Hematopoietic multipotent progenitor cell treated with erythropoietin and hydrocortisone succinate and interleukin-3 and kit ligand, for 6 days (in vitro differentiated cells): Measurements from ENCODE around the gene RGS1.
A peak's percentile ranks its signal among the peaks of the same experiment; 100 is the strongest.

ENCODE experiments used
- DNase-seq: peaks from one replicate; pipeline ENCODE4 v3.0.0-alpha.2; 2015

Gene RGS1

GRCh38 chr1:192584866-192585265, 9.3 kb downstream of the RGS1 start:
- no peak for DNase-seq

- DNase-seq, result no peak
Measured at GRCh38 chr1:192587386-192588266, 12.1 kb downstream of the RGS1 start.

- DNase-seq, result no peak
Measured at GRCh38 chr1:192588546-192588945, 13.0 kb downstream of the RGS1 start.

GRCh38 chr1:192589813-192590212, 14.2 kb downstream of the RGS1 start:
- no peak for DNase-seq

GRCh38 chr1:192592517-192592916, 16.9 kb downstream of the RGS1 start:
- no peak for DNase-seq

GRCh38 chr1:192592981-192593708, 17.6 kb downstream of the RGS1 start:
- no peak for DNase-seq

- no peak for DNase-seq
Measured at GRCh38 chr1:192595299-192595698, 19.7 kb downstream of the RGS1 start.

GRCh38 chr1:192598589-192598988, 23.0 kb downstream of the RGS1 start:
- DNase-seq, result no peak

- no peak for DNase-seq
Measured at GRCh38 chr1:192600275-192600674, 24.7 kb downstream of the RGS1 start.

- DNase-seq, result no peak
Measured at GRCh38 chr1:192601143-192601542, 25.6 kb downstream of the RGS1 start.

GRCh38 chr1:192601567-192601966, 26.0 kb downstream of the RGS1 start:
- no peak for DNase-seq

GRCh38 chr1:192602757-192603156, 27.2 kb downstream of the RGS1 start:
- DNase-seq, result no peak

- no peak for DNase-seq
Measured at GRCh38 chr1:192603218-192603787, 27.7 kb downstream of the RGS1 start.

- peak; percentile 75 for DNase-seq
Measured at GRCh38 chr1:192604979-192605620, 29.5 kb downstream of the RGS1 start.

- DNase-seq, result no peak
Measured at GRCh38 chr1:192608671-192609070, 33.1 kb downstream of the RGS1 start.

- DNase-seq, result peak; percentile 83
Measured at GRCh38 chr1:192609110-192610079, 33.8 kb downstream of the RGS1 start.

GRCh38 chr1:192610112-192610889, 34.7 kb downstream of the RGS1 start:
- peak; percentile 76 for DNase-seq

- DNase-seq, result no peak
Measured at GRCh38 chr1:192615055-192615454, 39.5 kb downstream of the RGS1 start.

- no peak for DNase-seq
Measured at GRCh38 chr1:192620071-192620635, 44.6 kb downstream of the RGS1 start.

GRCh38 chr1:192626366-192627179, 51.0 kb downstream of the RGS1 start:
- no peak for DNase-seq
